B cell (primary cell): ENCODE measurements around the gene SLC4A2. TPM values are rescaled to one million over a fixed set of nuclear protein-coding genes. Genes with fewer than 3 reads are reported as not detected.
A peak's percentile ranks its signal among the peaks of the same experiment; 100 is the strongest.

ENCODE experiments used
- ATAC-seq: fragments of 200-7000 bp; cut with Tn5 transposase; one replicate; pipeline ENCODE4 v1.10.0; 2021; ENCODE audit warnings: low read depth, mild to moderate bottlenecking, moderate number of reproducible peaks, moderate library complexity
- CTCF ChIA-PET: fragments of 350-600 bp; sonication (Branson Sonifier 250); formaldehyde crosslinking; loops from one replicate; lab custom pipeline; 2021; ENCODE audit warnings: antibody characterized with exemption, inconsistent platforms; lab: Charles Lee
- POLR2A ChIA-PET: fragments of 350-600 bp; sonication (Branson Sonifier 250); formaldehyde crosslinking; loops from one replicate; lab custom pipeline; 2021; ENCODE audit warnings: antibody characterized with exemption; lab: Charles Lee
- DNase-seq: peaks from one replicate; pipeline ENCODE4 v3.0.0; 2013
- H2AFZ ChIP-seq: 2 replicates; pipeline ENCODE4 v1.6.1; 2012; ENCODE audit warnings: mild to moderate bottlenecking, low read depth, low read length; ENCODE audit not compliant: insufficient read depth, poor library complexity, severe bottlenecking
- H3K27ac ChIP-seq, 2 donors: 1 replicate in 1 of 2; 2 replicates in 1 of 2; pipeline ENCODE4 v1.5.1; 2012 to 2013; ENCODE audit warnings: low read length in 2 of 2, mild to moderate bottlenecking in 2 of 2, moderate library complexity in 1 of 2
- H3K27me3 ChIP-seq, 4 experiments: fragments of 200-600 bp in 1 of 4; sonication (generic) in 1 of 4; replicated peaks in 1 of 4; 1 replicate in 2 of 4; 2 replicates in 2 of 4; pipeline versions ENCODE4 v1.6.1 to v1.7.0; 2013 to 2016; ENCODE audit warnings: low read length in 3 of 4, mild to moderate bottlenecking in 2 of 4, mixed read lengths in 1 of 4, moderate library complexity in 1 of 4; ENCODE audit not compliant: insufficient read depth in 4 of 4, control insufficient read depth in 3 of 4; ENCODE audit errors: control extremely low read depth in 1 of 4
- H3K36me3 ChIP-seq, 2 experiments: replicated peaks in 1 of 2; 1 replicate in 1 of 2; 2 replicates in 1 of 2; pipeline versions ENCODE4 v1.6.1 to v1.7.1; 2013; ENCODE audit warnings: low read length in 1 of 2; ENCODE audit not compliant: insufficient read depth in 2 of 2, control insufficient read depth in 1 of 2; ENCODE audit errors: control extremely low read depth in 1 of 2, extremely low read depth in 1 of 2
- H3K4me1 ChIP-seq, 2 donors: fragments of 200-600 bp in 1 of 2; sonication (generic) in 1 of 2; 1 replicate in 1 of 2; 2 replicates in 1 of 2; pipeline versions ENCODE4 v1.5.1 to v1.6.1; 2013 to 2017; ENCODE audit warnings: low read length in 2 of 2; ENCODE audit not compliant: control insufficient read depth in 2 of 2, insufficient read depth in 2 of 2
- H3K4me2 ChIP-seq: replicated peaks from 2 replicates; pipeline ENCODE3; 2012; ENCODE audit warnings: mild to moderate bottlenecking, low read depth, low read length; ENCODE audit not compliant: poor library complexity, severe bottlenecking
- H3K4me3 ChIP-seq, 5 experiments: fragments of 200-600 bp in 1 of 5; sonication (generic) in 1 of 5; 1 replicate in 3 of 5; 2 replicates in 2 of 5; pipeline versions ENCODE4 v1.5.1 to v1.7.0; 2011 to 2016; ENCODE audit warnings: low read length in 4 of 5, mild to moderate bottlenecking in 4 of 5, low read depth in 2 of 5, control low read depth in 1 of 5, moderate library complexity in 1 of 5; ENCODE audit not compliant: insufficient read depth in 1 of 5; ENCODE audit errors: control extremely low read depth in 1 of 5, extremely low read depth in 1 of 5
- H3K79me2 ChIP-seq: fragments of 200-600 bp; sonication (generic); one replicate; pipeline ENCODE4 v1.6.0; 2016; ENCODE audit warnings: low read length; ENCODE audit not compliant: control insufficient read depth, insufficient read depth
- H3K9ac ChIP-seq: fragments of 200-600 bp; sonication (generic); 2 replicates; pipeline ENCODE4 v1.6.1; 2017; ENCODE audit warnings: mild to moderate bottlenecking, low read length, moderate library complexity
- H3K9me3 ChIP-seq, 3 donors: one replicate each; pipeline versions ENCODE4 v1.6.1 to v1.7.1; 2013; ENCODE audit warnings: low read length in 2 of 3; ENCODE audit not compliant: control insufficient read depth in 2 of 3, insufficient read depth in 1 of 3; ENCODE audit errors: control extremely low read depth in 1 of 3
- H4K20me1 ChIP-seq: 2 replicates; pipeline ENCODE4 v1.6.0; 2012; ENCODE audit warnings: mild to moderate bottlenecking, low read length; ENCODE audit not compliant: insufficient read depth, control insufficient read depth, poor library complexity, severe bottlenecking
- H3K27ac Mint-ChIP-seq: one replicate; pipeline ENCODE4 v1.8.0; 2021; ENCODE audit warnings: mixed read lengths
- H3K27me3 Mint-ChIP-seq: one replicate; pipeline ENCODE4 v1.8.0; 2021; ENCODE audit warnings: mixed read lengths
- H3K4me1 Mint-ChIP-seq: one replicate; pipeline ENCODE4 v1.8.0; 2021; ENCODE audit warnings: mixed read lengths
- H3K4me3 Mint-ChIP-seq: one replicate; pipeline ENCODE4 v1.8.0; 2021; ENCODE audit warnings: mixed read lengths
- H3K9me3 Mint-ChIP-seq: one replicate; pipeline ENCODE4 v1.8.0; 2022; ENCODE audit warnings: mixed read lengths; ENCODE audit not compliant: insufficient read depth
- EZH2 ChIP-seq: IDR thresholded peaks from 2 replicates; pipeline ENCODE4 v1.6.1; 2012; ENCODE audit warnings: borderline replicate concordance, low read depth, mild to moderate bottlenecking, moderate library complexity, low read length; ENCODE audit not compliant: insufficient read depth, poor library complexity, severe bottlenecking
- WGBS: methylation state at CpG from one replicate; pipeline ENCODE4 v1.1.5; 2013; ENCODE audit warnings: missing lambda C conversion rate; ENCODE audit not compliant: insufficient coverage; 5-methylcytosine and 5-hydroxymethylcytosine counted together
- intact Hi-C: fragments of 100-400 bp; cut with micrococcal nuclease; formaldehyde crosslinking; loops from one replicate; pipeline ENCODE4 v1.10.0; 2022
- polyA plus RNA-seq: library from polyadenylated mRNA; depleted of rRNA; stranded (reverse); fragments of >200 nt; gene quantifications from 2 replicates; pipeline ENCODE4 v1.2.3, GENCODE V29; 2012
- total RNA-seq, 2 donors: library from RNA; stranded (reverse); fragments of 120-200 nt in 1 of 2; gene quantifications; 1 replicate in 1 of 2; 2 replicates in 1 of 2; pipeline versions ENCODE4 v1.2.3 to v1.2.4, GENCODE V29; 2013 to 2022
- TF ChIP-seq, protein P1 (sequence below): fragments of 200-600 bp; IDR thresholded peaks from one replicate; pipeline ENCODE4 v1.8.0; 2022; ENCODE audit warnings: antibody characterized with exemption, mild to moderate bottlenecking

The SLC4A2 gene
- total and polyA plus RNA-seq, 2 donors (not counting 1 experiment from before 2014, with no cell fraction given), result 82.8 to 113 TPM

DNA sequence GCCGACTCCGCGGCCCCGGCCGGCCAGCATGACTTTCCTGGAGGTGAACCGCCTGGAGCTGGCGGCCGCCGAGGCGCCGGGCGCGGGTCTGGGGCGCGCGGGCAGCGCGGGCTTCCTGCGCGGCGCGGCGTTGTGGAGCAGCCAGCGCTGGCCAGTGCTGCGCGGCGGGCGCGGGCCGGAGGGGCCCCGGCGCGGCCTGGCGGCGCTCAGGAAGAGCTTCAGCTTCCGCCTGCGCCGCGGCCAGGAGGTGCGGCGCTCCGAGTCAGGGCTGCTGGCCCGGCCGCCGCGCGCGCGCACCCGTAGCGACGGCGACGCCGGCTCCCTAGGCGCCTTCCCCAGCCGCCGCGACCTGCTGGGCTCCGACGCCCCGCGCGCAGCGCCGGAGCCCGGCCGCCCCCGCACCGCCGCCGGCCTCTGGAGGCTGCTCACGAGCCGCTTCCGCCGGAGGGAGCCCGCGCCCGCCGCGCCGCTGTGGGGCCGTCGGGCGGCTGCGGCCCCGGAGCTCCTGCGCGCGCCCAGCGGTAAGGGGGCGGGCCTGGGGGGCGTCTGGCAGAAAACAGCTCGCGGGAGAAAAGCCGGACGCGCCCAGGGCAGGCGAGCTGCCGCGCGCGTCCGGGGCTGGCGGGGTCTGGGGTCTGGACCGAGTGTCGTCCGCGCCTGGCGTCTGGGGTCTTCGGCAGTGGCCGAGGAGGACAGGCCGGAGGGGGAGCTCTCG, 55.9 kb downstream of the SLC4A2 start:
- no peak for DNase-seq
- intact Hi-C loops, result no loop called here

More for the DNA sequence above, 55.9 kb downstream of the SLC4A2 start:
- H3K4me3 ChIP-seq, result no peak overlapping the region
- TF ChIP-seq, protein P1, sequence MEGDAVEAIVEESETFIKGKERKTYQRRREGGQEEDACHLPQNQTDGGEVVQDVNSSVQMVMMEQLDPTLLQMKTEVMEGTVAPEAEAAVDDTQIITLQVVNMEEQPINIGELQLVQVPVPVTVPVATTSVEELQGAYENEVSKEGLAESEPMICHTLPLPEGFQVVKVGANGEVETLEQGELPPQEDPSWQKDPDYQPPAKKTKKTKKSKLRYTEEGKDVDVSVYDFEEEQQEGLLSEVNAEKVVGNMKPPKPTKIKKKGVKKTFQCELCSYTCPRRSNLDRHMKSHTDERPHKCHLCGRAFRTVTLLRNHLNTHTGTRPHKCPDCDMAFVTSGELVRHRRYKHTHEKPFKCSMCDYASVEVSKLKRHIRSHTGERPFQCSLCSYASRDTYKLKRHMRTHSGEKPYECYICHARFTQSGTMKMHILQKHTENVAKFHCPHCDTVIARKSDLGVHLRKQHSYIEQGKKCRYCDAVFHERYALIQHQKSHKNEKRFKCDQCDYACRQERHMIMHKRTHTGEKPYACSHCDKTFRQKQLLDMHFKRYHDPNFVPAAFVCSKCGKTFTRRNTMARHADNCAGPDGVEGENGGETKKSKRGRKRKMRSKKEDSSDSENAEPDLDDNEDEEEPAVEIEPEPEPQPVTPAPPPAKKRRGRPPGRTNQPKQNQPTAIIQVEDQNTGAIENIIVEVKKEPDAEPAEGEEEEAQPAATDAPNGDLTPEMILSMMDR, result no peak
- TF ChIP-seq EZH2, result no peak
- peak overlapping the region; percentile 44 for H3K4me2 ChIP-seq
- H3K27ac ChIP-seq, result no peak overlapping the region
- H3K79me2 ChIP-seq, result no peaks in the 10 kb centered on the region
- WGBS, result 11% methylated on average over 114 of the region's 114 CpGs
- POLR2A ChIA-PET, result no interaction called here
- ATAC-seq, result no peak
- H2AFZ ChIP-seq, result no peak overlapping the region
- H3K27ac Mint-ChIP-seq, result no peak overlapping the region
- H3K9me3 ChIP-seq, result no peaks in the 10 kb centered on the region
- H3K27me3 ChIP-seq, result peaks cover 0 to 34% (median 8%) of the 10 kb centered on the region in 4 experiments
- H3K9ac ChIP-seq, result no peak overlapping the region
- H3K9me3 Mint-ChIP-seq, result no peaks in the 10 kb centered on the region
- no peaks in the 10 kb centered on the region for H3K36me3 ChIP-seq
- peaks cover 20% of the 10 kb centered on the region for H3K27me3 Mint-ChIP-seq
- peaks cover 0 to 6% of the 10 kb centered on the region in 2 donors for H3K4me1 ChIP-seq
- peak overlapping the region; percentile 60 for H3K4me3 Mint-ChIP-seq
- H4K20me1 ChIP-seq, result peaks cover 6% of the 10 kb centered on the region
- CTCF ChIA-PET, result interaction anchor here (0.6 to 1.6 kb wide), 4 partner anchors 8 to 670 kb away, joined by 3 read pairs; no protein-coding TSS in a partner anchor
- H3K4me1 Mint-ChIP-seq, result peaks cover 10% of the 10 kb centered on the region
